HEK293 (cell line): ENCODE measurements around the gene XKR3.

Experiments used
- CTCF ChIA-PET: fragments of 350-600 bp; formaldehyde crosslinking; extraction: SDS; loops from one replicate; lab custom pipeline; 2021; ENCODE audit warnings: antibody characterized with exemption; lab: Yijun Ruan, JAX
- POLR2A ChIA-PET: fragments of 300-600 bp; formaldehyde crosslinking; extraction: SDS; loops from one replicate; lab custom pipeline; 2020; ENCODE audit warnings: antibody characterized with exemption, inconsistent platforms; lab: Yijun Ruan, JAX
- H3K27ac ChIP-seq: fragments of 200-500 bp; sonication (Bioruptor generic); 2 replicates; pipeline ENCODE4 v1.5.1; 2014; ENCODE audit warnings: low read depth, low read length, control low read depth, inconsistent platforms; ENCODE audit errors: extremely low read depth
- H3K36me3 ChIP-seq, 2 experiments: fragments of 200-500 bp in 1 of 2; sonication (Bioruptor generic) in 1 of 2; 1 replicate in 1 of 2; 2 replicates in 1 of 2; pipeline ENCODE4 v1.5.1; 2014 to 2017; ENCODE audit warnings: inconsistent platforms in 2 of 2, low read length in 2 of 2; ENCODE audit not compliant: control insufficient read depth in 2 of 2, insufficient read depth in 1 of 2
- H3K4me1 ChIP-seq: fragments of 200-500 bp; sonication (Bioruptor generic); 2 replicates; pipeline ENCODE4 v1.5.1; 2014; ENCODE audit warnings: mild to moderate bottlenecking, low read length, inconsistent platforms; ENCODE audit not compliant: control insufficient read depth, insufficient read depth
- H3K4me3 ChIP-seq: 2 replicates; pipeline ENCODE4 v1.5.1; 2011; ENCODE audit warnings: low read depth, mild to moderate bottlenecking, control low read depth, low read length, moderate library complexity
- H3K9me3 ChIP-seq: fragments of 200-500 bp; sonication (Bioruptor generic); 2 replicates; pipeline ENCODE4 v1.5.1; 2014; ENCODE audit warnings: low read depth, low read length, inconsistent platforms; ENCODE audit not compliant: control insufficient read depth, insufficient read depth
- MYNN ChIP-seq: fragments of 450-650 bp; formaldehyde crosslinking; IDR thresholded peaks from 2 replicates; pipeline ENCODE4 v1.5.1; 2016; ENCODE audit warnings: missing biosample characterization, missing genetic modification characterization, borderline replicate concordance
- PRDM1 ChIP-seq: fragments of 450-650 bp; formaldehyde crosslinking; IDR thresholded peaks from 2 replicates; pipeline ENCODE4; 2016; ENCODE audit warnings: missing biosample characterization, missing genetic modification characterization
- REPIN1 ChIP-seq: fragments of 450-650 bp; formaldehyde crosslinking; IDR thresholded peaks from 2 replicates; pipeline ENCODE4 v1.5.1; 2017; ENCODE audit warnings: missing biosample characterization, missing genetic modification characterization, low read depth
- SALL2 ChIP-seq: fragments of 450-650 bp; formaldehyde crosslinking; IDR thresholded peaks from 2 replicates; pipeline ENCODE4 v1.5.0; 2017; ENCODE audit warnings: missing biosample characterization, mild to moderate bottlenecking, missing genetic modification characterization, borderline replicate concordance
- ZFP69B ChIP-seq: fragments of 450-650 bp; formaldehyde crosslinking; IDR thresholded peaks from 2 replicates; pipeline ENCODE4 v1.5.1; 2016; ENCODE audit warnings: missing biosample characterization, missing genetic modification characterization
- ZNF138 ChIP-seq: fragments of 450-650 bp; formaldehyde crosslinking; IDR thresholded peaks from 2 replicates; pipeline ENCODE4 v1.5.1; 2016; ENCODE audit warnings: missing biosample characterization, missing genetic modification characterization, borderline replicate concordance
- ZNF324 ChIP-seq: fragments of 450-650 bp; formaldehyde crosslinking; IDR thresholded peaks from 2 replicates; pipeline ENCODE4 v1.5.1; 2016; ENCODE audit warnings: missing biosample characterization, missing genetic modification characterization
- ZNF335 ChIP-seq: fragments of 450-650 bp; formaldehyde crosslinking; conservative IDR thresholded peaks from 2 replicates; pipeline ENCODE4 v1.5.1; 2016; ENCODE audit warnings: missing biosample characterization, missing genetic modification characterization
- ZNF362 ChIP-seq: fragments of 450-650 bp; formaldehyde crosslinking; IDR thresholded peaks from 2 replicates; pipeline ENCODE4 v1.5.1; 2016; ENCODE audit warnings: missing biosample characterization, missing genetic modification characterization
- ZNF391 ChIP-seq: fragments of 450-650 bp; formaldehyde crosslinking; IDR thresholded peaks from 2 replicates; pipeline ENCODE4 v1.5.1; 2016; ENCODE audit warnings: low read depth, missing biosample characterization, missing genetic modification characterization, borderline replicate concordance
- ZNF48 ChIP-seq: fragments of 450-650 bp; formaldehyde crosslinking; IDR thresholded peaks from 2 replicates; pipeline ENCODE4 v1.5.1; 2016; ENCODE audit warnings: missing biosample characterization, missing genetic modification characterization
- ZNF560 ChIP-seq: fragments of 450-650 bp; formaldehyde crosslinking; IDR thresholded peaks from 2 replicates; pipeline ENCODE4 v1.5.1; 2017; ENCODE audit warnings: missing biosample characterization, missing genetic modification characterization, borderline replicate concordance
- ZNF561 ChIP-seq: fragments of 450-650 bp; IDR thresholded peaks from 2 replicates; pipeline ENCODE4 v1.5.1; 2018; ENCODE audit warnings: missing biosample characterization, missing genetic modification characterization, borderline replicate concordance
- ZNF654 ChIP-seq: fragments of 450-650 bp; formaldehyde crosslinking; IDR thresholded peaks from 2 replicates; pipeline ENCODE4 v1.5.1; 2016; ENCODE audit warnings: low read depth, missing biosample characterization, missing genetic modification characterization
- ZNF664 ChIP-seq: fragments of 450-650 bp; formaldehyde crosslinking; IDR thresholded peaks from 2 replicates; pipeline ENCODE4 v1.5.1; 2016; ENCODE audit warnings: missing biosample characterization, missing genetic modification characterization
- ZNF776 ChIP-seq: fragments of 450-650 bp; formaldehyde crosslinking; IDR thresholded peaks from 2 replicates; pipeline ENCODE4 v1.5.0; 2017; ENCODE audit warnings: missing biosample characterization, missing genetic modification characterization, borderline replicate concordance
- ZSCAN30 ChIP-seq: fragments of 450-650 bp; IDR thresholded peaks from 2 replicates; pipeline ENCODE4 v1.5.1; 2018; ENCODE audit warnings: missing biosample characterization, mild to moderate bottlenecking, missing genetic modification characterization, moderate library complexity

Gene XKR3

GRCh38 chr22:16781074-16781763, 44.0 kb downstream of the XKR3 start:
- H3K36me3 ChIP-seq, result no peaks in the 10 kb centered on the region
- H3K27ac ChIP-seq, result no peak overlapping the region
- H3K4me3 ChIP-seq, result no peak overlapping the region
- ChIA-PET POLR2A (no interaction called here), CTCF (no interaction called here)
- TF ChIP-seq ZNF48 (no peak), REPIN1 (tag by site-specific recombination) (no peak)
- no peaks in the 10 kb centered on the region for H3K9me3 ChIP-seq
- no peaks in the 10 kb centered on the region for H3K4me1 ChIP-seq

DNA sequence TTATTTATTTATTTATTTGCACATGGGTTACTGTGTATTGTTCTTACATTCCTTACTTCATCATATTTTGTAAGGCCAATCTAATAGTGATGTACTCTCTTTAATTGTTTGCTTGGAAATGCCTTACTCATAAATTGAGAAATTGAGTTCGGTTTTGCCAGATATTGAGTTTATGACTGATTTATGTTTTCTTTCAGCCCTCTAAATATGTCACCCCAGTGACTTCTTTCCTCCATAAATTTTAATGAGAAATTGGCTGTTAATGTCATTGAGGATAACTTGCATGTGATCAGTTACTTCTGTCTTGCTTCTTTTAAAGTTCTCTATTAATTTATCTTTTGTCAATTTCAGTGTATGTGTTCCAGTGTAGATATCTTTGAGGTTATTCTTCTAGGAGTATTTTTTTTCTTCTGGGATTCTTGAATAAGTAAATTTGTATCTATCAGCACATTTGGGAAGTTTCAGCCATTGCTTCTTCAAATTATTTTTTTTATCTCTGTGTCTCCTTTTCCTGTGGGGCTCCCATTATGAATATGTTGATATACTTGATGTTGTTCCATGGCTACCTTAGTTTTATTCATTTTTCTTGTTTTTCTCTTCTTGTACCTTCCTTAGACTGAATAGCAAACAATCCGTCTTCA, 47.8 kb downstream of the XKR3 start:
- POLR2A ChIA-PET, result no interaction called here
- no peak for TF ChIP-seq MYNN
- no peak for TF ChIP-seq ZNF362 (tag by site-specific recombination)
- TF ChIP-seq, all 188 proteins: peak for 0
- H3K4me3 ChIP-seq, result no peak overlapping the region
- no peaks in the 10 kb centered on the region for H3K9me3 ChIP-seq
- no peak overlapping the region for H3K27ac ChIP-seq
- CTCF ChIA-PET, result no interaction called here
- no peaks in the 10 kb centered on the region for H3K36me3 ChIP-seq
- no peaks in the 10 kb centered on the region for H3K4me1 ChIP-seq

GRCh38 chr22:16776080-16776479, 49.1 kb downstream of the XKR3 start:
- ChIA-PET POLR2A (no interaction called here), CTCF (interaction anchor here (0.6 kb wide), 1 partner anchor 331 kb away, joined by 3 read pairs; no protein-coding TSS in a partner anchor)
- Histone ChIP-seq H3K27ac (no peak overlapping the region), H3K36me3 (no peaks in the 10 kb centered on the region), H3K9me3 (no peaks in the 10 kb centered on the region), H3K4me1 (no peaks in the 10 kb centered on the region), H3K4me3 (no peak overlapping the region)
- TF ChIP-seq ZNF561 (tag by site-specific recombination) (no peak), ZNF664 (tag by site-specific recombination) (no peak), ZFP69B (tag by site-specific recombination) (no peak), ZNF138 (tag by site-specific recombination) (no peak), ZNF560 (no peak), ZSCAN30 (no peak), ZNF324 (tag by site-specific recombination) (no peak), PRDM1 (tag by site-specific recombination) (no peak)

- POLR2A ChIA-PET, result no interaction called here
- CTCF ChIA-PET, result interaction anchor here (0.7 to 1.8 kb wide), 4 partner anchors 8 to 29 kb away, joined by 3 to 9 read pairs (median 5); no protein-coding TSS in a partner anchor
Observed at GRCh38 chr22:16774911-16775500, 50.2 kb downstream of the XKR3 start.

More at GRCh38 chr22:16774911-16775500, 50.2 kb downstream of the XKR3 start:
- H3K36me3 ChIP-seq, result no peaks in the 10 kb centered on the region
- H3K9me3 ChIP-seq, result no peaks in the 10 kb centered on the region
- H3K4me3 ChIP-seq, result no peak overlapping the region
- TF ChIP-seq ZNF391 (no peak), ZNF335 (peak; percentile 50), ZNF776 (tag by site-specific recombination) (no peak), SALL2 (tag by site-specific recombination) (no peak), ZNF654 (tag by site-specific recombination) (no peak)
- no peak overlapping the region for H3K27ac ChIP-seq
- H3K4me1 ChIP-seq, result no peaks in the 10 kb centered on the region
